ENCODE results near the gene EHBP1.

EHBP1 gene

DNA sequence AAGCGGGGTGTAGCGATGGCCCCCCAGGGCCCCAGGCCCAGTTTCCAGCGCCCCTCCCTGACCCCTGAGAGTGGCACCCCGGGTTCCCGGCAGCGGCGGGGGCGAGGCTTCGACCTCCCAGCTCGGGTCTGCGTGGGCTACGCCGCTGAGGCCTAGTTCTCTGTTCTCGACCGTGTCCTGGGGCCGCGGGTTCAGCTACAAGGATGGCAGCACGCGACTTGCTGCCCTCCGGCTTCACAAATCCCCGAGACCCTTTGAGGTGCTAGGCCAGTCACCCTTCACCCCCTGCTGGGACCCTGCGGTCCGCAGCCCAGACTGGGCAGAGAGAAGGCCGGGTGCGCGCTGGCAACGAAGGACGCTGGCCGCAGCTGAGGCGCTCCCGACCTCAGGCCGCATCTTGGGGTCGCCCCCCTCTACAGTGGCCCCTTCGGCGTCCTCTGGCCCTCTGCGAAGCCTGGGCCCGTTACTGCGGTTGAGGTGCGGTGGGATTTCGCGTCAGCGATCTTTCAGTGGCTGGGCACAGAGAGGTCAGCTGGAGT lies 346.4 kb downstream of the EHBP1 start:
- peaks cover 19% of the 10 kb centered on the region for H3K9me3 ChIP-seq (ENCODE audit: insufficient read depth, low read depth, low read length)
- H3K9ac ChIP-seq (ENCODE audit: low read depth, low read length): no peak overlapping the region
- H3K36me3 ChIP-seq (ENCODE audit: insufficient read depth, low read depth, low read length): no peaks in the 10 kb centered on the region
- peak overlapping the region; percentile 82; the same call in 1 of the 2 replicates for H3K4me3 ChIP-seq (ENCODE audit: low read length)
- H3K27me3 ChIP-seq (ENCODE audit: insufficient read depth, low read length): peaks cover 98% of the 10 kb centered on the region
- no peak overlapping the region for H3K27ac ChIP-seq (ENCODE audit: low read length)
- H3K4me1 ChIP-seq (ENCODE audit: insufficient read depth, low read length): peaks cover 14% of the 10 kb centered on the region; the same call in 1 of the 2 replicates

DNA sequence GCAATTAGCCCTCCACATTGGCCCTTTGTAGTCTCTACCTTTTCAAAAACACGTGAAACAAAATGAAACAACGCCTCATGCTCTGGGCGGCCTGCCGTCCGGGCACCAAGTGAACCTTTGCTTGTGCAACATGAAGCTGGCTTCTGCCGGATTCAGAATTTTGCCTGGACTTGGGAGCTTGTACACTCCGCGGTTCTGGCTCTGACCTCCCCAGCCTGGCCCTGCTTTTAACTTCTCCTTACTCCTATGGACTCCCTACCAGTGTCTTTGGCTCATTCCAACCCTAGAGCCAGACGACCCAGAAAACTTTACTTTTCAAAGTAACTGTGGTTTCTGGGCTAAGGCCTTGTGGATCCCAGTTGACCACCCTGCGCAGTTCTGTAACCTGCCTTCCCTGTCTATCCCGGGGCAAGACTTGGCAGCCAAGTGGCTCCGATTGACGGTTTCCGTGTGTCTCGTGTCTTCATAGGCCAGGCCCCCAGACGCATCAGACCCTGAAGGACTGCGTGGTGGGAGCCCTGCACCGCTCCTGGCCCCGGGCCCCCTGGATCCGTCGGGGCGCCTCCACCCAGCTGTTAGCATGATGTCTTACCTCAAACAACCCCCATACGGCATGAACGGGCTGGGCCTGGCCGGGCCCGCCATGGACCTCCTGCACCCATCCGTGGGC lies 347.0 kb downstream of the EHBP1 start:
- peak overlapping the region; percentile 82; the same call in 1 of the 2 replicates for H3K4me3 ChIP-seq (ENCODE audit: low read length)
- H3K9ac ChIP-seq (ENCODE audit: low read depth, low read length): no peak overlapping the region
- peaks cover 13% of the 10 kb centered on the region; the same call in 1 of the 2 replicates for H3K4me1 ChIP-seq (ENCODE audit: insufficient read depth, low read length)
- H3K9me3 ChIP-seq (ENCODE audit: insufficient read depth, low read depth, low read length): peaks cover 19% of the 10 kb centered on the region
- no peak overlapping the region for H3K27ac ChIP-seq (ENCODE audit: low read length)
- peaks cover 98% of the 10 kb centered on the region for H3K27me3 ChIP-seq (ENCODE audit: insufficient read depth, low read length)
- no peaks in the 10 kb centered on the region for H3K36me3 ChIP-seq (ENCODE audit: insufficient read depth, low read depth, low read length)

DNA sequence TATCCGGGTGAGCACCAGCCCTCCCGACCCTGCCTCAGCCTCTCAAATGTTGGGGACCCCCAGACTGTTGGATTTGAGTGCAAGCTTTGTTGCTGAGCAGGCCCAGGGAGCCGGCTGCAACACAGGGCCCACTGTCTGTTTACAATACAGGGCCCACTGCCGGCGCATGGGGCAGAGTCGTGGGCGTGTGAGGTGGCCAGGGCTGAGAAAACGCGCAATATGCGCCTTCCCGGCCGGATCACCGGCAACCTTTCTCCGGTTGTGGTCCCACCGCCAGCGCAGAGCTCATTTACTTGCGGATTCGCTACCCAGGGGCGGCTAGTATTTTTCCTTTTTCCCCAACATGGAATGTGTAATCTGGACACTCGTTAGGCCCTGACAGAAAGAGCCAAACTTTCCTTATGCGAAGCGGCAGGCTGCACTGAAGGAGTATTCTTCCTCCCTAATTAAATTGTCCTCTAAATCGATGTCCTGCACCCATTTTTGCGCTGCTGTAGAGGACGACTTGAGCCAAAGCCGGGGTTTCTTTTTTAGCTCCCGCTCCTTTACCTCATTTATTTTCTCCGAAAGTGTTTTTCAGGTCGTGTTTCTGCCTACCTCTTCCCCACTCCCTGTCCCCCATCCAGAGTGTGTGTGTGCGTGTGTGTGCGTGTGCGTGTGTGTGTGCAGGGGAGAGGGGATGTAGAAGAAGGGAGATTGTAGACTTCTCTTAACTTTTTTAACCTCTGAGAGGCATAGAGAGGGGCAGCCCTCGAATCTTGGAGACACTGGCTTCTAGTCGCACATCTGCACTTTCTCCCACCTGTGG lies 347.8 kb downstream of the EHBP1 start:
- peaks cover 98% of the 10 kb centered on the region for H3K27me3 ChIP-seq (ENCODE audit: insufficient read depth, low read length)
- peak overlapping the region; percentile 62; the same call in 1 of the 2 replicates for H3K4me3 ChIP-seq (ENCODE audit: low read length)
- H3K4me1 ChIP-seq (ENCODE audit: insufficient read depth, low read length): peaks cover 17% of the 10 kb centered on the region
- no peak overlapping the region for H3K27ac ChIP-seq (ENCODE audit: low read length)
- no peak overlapping the region for H3K9ac ChIP-seq (ENCODE audit: low read depth, low read length)
- no peaks in the 10 kb centered on the region for H3K36me3 ChIP-seq (ENCODE audit: insufficient read depth, low read depth, low read length)
- peaks cover 19% of the 10 kb centered on the region for H3K9me3 ChIP-seq (ENCODE audit: insufficient read depth, low read depth, low read length)

- Histone ChIP-seq H3K9me3 (ENCODE audit: insufficient read depth, low read depth, low read length) (peaks cover 19% of the 10 kb centered on the region), H3K36me3 (ENCODE audit: insufficient read depth, low read depth, low read length) (no peaks in the 10 kb centered on the region), H3K4me3 (ENCODE audit: low read length) (peak overlapping the region; percentile 62; the same call in 1 of the 2 replicates), H3K9ac (ENCODE audit: low read depth, low read length) (no peak overlapping the region), H3K4me1 (ENCODE audit: insufficient read depth, low read length) (peaks cover 20% of the 10 kb centered on the region), H3K27me3 (ENCODE audit: insufficient read depth, low read length) (peaks cover 98% of the 10 kb centered on the region), H3K27ac (ENCODE audit: low read length) (no peak overlapping the region)
Observed at GRCh38 chr2:63053889-63054602, 348.5 kb downstream of the EHBP1 start.

DNA sequence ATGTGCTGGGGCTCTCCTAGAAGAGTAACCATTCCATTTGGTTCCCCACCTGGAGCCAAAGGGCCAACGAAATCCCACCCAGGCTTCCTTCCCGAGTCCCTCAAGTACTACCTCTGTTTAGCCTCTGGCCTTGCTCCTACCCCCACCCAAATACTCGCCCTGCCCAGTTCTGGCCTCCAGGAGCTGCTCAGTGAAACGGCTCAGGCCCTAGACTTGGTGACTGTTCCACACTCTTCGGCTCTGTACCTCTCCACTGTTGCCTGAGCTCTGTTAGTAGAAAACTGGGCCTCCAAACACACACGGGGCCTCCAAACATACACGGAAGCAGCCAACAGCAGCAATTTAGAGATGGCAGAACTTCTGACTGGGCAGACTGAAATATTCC lies 349.3 kb downstream of the EHBP1 start:
- H3K4me3 ChIP-seq (ENCODE audit: low read length): peak overlapping the region; percentile 62; the same call in 1 of the 2 replicates
- H3K27ac ChIP-seq (ENCODE audit: low read length): no peak overlapping the region
- peaks cover 19% of the 10 kb centered on the region for H3K9me3 ChIP-seq (ENCODE audit: insufficient read depth, low read depth, low read length)
- H3K27me3 ChIP-seq (ENCODE audit: insufficient read depth, low read length): peaks cover 98% of the 10 kb centered on the region
- H3K9ac ChIP-seq (ENCODE audit: low read depth, low read length): no peak overlapping the region
- H3K4me1 ChIP-seq (ENCODE audit: insufficient read depth, low read length): peaks cover 20% of the 10 kb centered on the region
- no peaks in the 10 kb centered on the region for H3K36me3 ChIP-seq (ENCODE audit: insufficient read depth, low read depth, low read length)

- Histone ChIP-seq H3K27ac (ENCODE audit: low read length) (no peak overlapping the region), H3K36me3 (ENCODE audit: insufficient read depth, low read depth, low read length) (no peaks in the 10 kb centered on the region), H3K9me3 (ENCODE audit: insufficient read depth, low read depth, low read length) (peaks cover 19% of the 10 kb centered on the region), H3K9ac (ENCODE audit: low read depth, low read length) (no peak overlapping the region), H3K27me3 (ENCODE audit: insufficient read depth, low read length) (peaks cover 99% of the 10 kb centered on the region), H3K4me1 (ENCODE audit: insufficient read depth, low read length) (peaks cover 24% of the 10 kb centered on the region), H3K4me3 (ENCODE audit: low read length) (peak overlapping the region; percentile 62; the same call in 1 of the 2 replicates)
Observed at GRCh38 chr2:63055226-63056106, 350.0 kb downstream of the EHBP1 start.

- peaks cover 100% of the 10 kb centered on the region for H3K27me3 ChIP-seq (ENCODE audit: insufficient read depth, low read length)
- H3K4me3 ChIP-seq (ENCODE audit: low read length): peak overlapping the region; percentile 62; the same call in 1 of the 2 replicates
- H3K4me1 ChIP-seq (ENCODE audit: insufficient read depth, low read length): peaks cover 24% of the 10 kb centered on the region
- H3K9me3 ChIP-seq (ENCODE audit: insufficient read depth, low read depth, low read length): peaks cover 19% of the 10 kb centered on the region
- no peak overlapping the region for H3K27ac ChIP-seq (ENCODE audit: low read length)
- no peaks in the 10 kb centered on the region for H3K36me3 ChIP-seq (ENCODE audit: insufficient read depth, low read depth, low read length)
- no peak overlapping the region for H3K9ac ChIP-seq (ENCODE audit: low read depth, low read length)
Observed at GRCh38 chr2:63056107-63057050, 350.9 kb downstream of the EHBP1 start.

DNA sequence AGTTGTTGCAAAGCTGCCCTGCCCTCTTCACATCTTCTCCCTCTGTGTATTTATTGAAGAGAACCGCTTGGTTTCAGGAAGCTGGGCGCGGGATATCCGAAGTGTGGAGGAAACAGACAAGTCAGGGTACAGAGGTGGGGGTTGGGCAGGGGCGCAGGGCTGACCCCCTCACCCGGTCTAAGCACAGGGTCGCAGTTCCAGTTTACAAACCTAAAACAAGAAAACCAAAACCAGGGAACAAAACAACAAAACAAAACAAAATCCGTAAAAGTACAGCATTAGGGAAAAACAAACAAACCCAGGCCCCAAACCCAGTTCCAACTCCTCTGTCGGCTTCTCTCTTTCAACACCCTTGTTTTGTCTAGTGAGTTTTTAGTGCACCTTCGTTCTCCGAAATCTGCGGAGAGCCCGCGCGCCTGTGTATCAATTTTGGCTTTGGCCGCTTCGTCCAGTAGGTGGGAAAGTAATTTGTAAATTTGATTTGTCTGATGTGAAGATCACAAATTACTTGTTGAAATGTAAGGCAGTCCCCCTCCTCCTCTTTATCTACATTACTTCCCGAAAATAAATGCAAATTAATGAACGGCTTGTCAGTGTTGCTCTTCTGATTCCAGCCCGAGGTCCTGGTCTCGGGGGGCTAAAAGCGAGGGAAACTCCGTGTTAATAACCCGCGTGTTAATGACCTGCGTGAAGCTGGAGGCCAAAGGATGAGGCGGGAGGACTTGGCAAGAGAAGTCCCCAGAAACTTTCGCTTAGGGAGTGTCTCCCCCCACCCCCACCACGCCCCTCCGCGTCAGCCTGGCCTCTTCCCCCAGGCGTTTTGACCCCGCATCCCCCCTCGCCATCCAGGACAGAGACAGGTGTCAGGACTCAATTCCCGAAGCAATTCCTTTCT lies 352.0 kb downstream of the EHBP1 start:
- Histone ChIP-seq H3K36me3 (ENCODE audit: insufficient read depth, low read depth, low read length) (no peaks in the 10 kb centered on the region), H3K27ac (ENCODE audit: low read length) (no peak overlapping the region), H3K9ac (ENCODE audit: low read depth, low read length) (no peak overlapping the region), H3K4me3 (ENCODE audit: low read length) (peak overlapping the region; percentile 61; the same call in 1 of the 2 replicates), H3K9me3 (ENCODE audit: insufficient read depth, low read depth, low read length) (peaks cover 14% of the 10 kb centered on the region), H3K4me1 (ENCODE audit: insufficient read depth, low read length) (peaks cover 21% of the 10 kb centered on the region), H3K27me3 (ENCODE audit: insufficient read depth, low read length) (peaks cover 100% of the 10 kb centered on the region)

DNA sequence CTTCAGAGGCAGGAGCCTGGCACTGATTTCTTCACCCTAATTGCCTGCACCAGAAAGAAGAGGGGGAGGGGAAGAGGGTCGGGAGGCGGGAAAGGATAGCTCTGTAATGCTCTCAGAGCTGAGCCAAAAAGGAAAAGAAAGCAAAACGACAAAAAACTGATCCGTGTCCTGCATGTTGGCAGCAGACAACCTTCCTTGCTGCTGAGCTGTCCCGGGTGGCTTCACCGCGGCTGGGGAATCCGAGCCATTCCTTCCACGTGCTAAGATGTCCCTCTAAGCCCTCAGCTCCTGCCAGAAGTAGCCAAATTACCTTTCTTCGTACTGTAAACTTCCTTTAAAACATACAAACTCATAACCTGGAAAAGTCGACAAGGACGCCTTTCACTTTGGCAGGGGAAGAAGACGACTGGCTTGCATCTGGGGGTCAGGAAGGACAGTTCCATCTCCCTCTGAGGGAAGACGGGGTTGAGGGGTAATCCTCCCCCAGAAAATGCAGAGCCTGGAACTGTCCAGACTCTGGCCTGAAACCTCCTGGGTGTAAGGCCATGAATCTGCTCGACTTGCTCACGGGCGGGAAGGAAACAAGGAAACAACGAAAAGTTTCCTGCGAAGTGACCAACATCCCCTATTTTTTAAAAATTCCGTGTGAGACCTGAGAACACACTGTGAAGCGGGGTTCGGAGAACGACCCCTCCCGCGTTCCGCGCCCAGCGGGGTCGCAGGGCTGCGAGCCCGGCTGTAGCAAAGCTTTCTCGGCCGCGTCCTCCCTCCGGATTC lies 352.8 kb downstream of the EHBP1 start:
- no peak overlapping the region for H3K27ac ChIP-seq (ENCODE audit: low read length)
- peak overlapping the region; percentile 26; the same call in 1 of the 2 replicates for H3K9ac ChIP-seq (ENCODE audit: low read depth, low read length)
- H3K4me1 ChIP-seq (ENCODE audit: insufficient read depth, low read length): peaks cover 19% of the 10 kb centered on the region
- H3K27me3 ChIP-seq (ENCODE audit: insufficient read depth, low read length): peaks cover 100% of the 10 kb centered on the region
- H3K9me3 ChIP-seq (ENCODE audit: insufficient read depth, low read depth, low read length): peaks cover 9% of the 10 kb centered on the region
- H3K36me3 ChIP-seq (ENCODE audit: insufficient read depth, low read depth, low read length): no peaks in the 10 kb centered on the region
- H3K4me3 ChIP-seq (ENCODE audit: low read length): peak overlapping the region; percentile 61

Data from iPS-20b (cell line).